ENCODE results near the gene TMEM212.

DNA sequence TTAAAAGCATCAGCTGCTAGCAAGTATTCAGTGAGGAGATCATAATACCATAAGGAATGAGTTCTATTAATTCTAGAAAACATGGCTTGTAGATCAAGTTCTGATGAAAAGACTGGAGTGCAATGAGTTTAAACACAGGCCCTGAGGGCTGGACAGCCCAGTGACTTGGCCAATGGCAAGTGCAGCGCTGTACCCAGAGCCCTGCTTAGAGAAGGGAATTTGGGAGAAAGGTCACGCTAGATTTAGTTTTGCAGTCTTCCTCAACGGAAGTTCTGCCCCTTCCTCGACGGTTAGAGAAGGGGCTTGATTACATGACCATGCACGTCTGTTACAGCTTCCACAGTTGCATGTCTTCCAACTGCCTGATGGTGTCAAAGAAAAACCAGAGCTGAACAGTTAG is 4.0 kb downstream of the TMEM212 start:
- TF ChIP-seq TARDBP (IDR thresholded peaks at IDR 0.05) (no peak), KDM1A (IDR thresholded peaks at IDR 0.05) (no peak), ZNF184 (CRISPR knock-in tag; IDR thresholded peaks at IDR 0.05) (no peak), ZNF449 (CRISPR knock-in tag; IDR thresholded peaks at IDR 0.05) (no peak), ZBED1 (IDR thresholded peaks at IDR 0.05) (no peak), ADNP (tag; IDR thresholded peaks at IDR 0.05) (no peak), CBX8 (IDR thresholded peaks at IDR 0.05; ENCODE audit: borderline replicate concordance, extremely low read depth, low read depth, low read length, poor library complexity, severe bottlenecking) (no peak), NBN (IDR thresholded peaks at IDR 0.05; ENCODE audit: low read depth) (no peak), ZEB2 (IDR thresholded peaks at IDR 0.05) (no peak)
- TF ChIP-seq, protein P1, sequence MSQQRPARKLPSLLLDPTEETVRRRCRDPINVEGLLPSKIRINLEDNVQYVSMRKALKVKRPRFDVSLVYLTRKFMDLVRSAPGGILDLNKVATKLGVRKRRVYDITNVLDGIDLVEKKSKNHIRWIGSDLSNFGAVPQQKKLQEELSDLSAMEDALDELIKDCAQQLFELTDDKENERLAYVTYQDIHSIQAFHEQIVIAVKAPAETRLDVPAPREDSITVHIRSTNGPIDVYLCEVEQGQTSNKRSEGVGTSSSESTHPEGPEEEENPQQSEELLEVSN (IDR thresholded peaks at IDR 0.05; ENCODE audit: borderline replicate concordance in 1 of 2, extremely low read depth in 1 of 2, insufficient read depth in 1 of 2, insufficient read length in 1 of 2, low read depth in 1 of 2, low read length in 1 of 2, poor library complexity in 1 of 2, severe bottlenecking in 1 of 2) = no peak
- TF ChIP-seq, protein P2, sequence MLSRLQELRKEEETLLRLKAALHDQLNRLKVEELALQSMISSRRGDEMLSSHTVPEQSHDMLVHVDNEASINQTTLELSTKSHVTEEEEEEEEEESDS (CRISPR knock-in tag; IDR thresholded peaks at IDR 0.05) = no peak
- TF ChIP-seq, protein P3, sequence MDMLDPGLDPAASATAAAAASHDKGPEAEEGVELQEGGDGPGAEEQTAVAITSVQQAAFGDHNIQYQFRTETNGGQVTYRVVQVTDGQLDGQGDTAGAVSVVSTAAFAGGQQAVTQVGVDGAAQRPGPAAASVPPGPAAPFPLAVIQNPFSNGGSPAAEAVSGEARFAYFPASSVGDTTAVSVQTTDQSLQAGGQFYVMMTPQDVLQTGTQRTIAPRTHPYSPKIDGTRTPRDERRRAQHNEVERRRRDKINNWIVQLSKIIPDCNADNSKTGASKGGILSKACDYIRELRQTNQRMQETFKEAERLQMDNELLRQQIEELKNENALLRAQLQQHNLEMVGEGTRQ (CRISPR knock-in tag; IDR thresholded peaks at IDR 0.05) = no peak
